GM12875 (cell line): Measurements from ENCODE around the gene HEXB.
A peak's percentile ranks its signal among the peaks of the same experiment; 100 is the strongest.

ENCODE experiments used
- H3K4me3 ChIP-seq: one replicate; pipeline ENCODE4 v1.5.1; 2011; ENCODE audit warnings: low read depth, low read length, control low read depth
- CTCF ChIP-seq: IDR thresholded peaks from 2 replicates; pipeline ENCODE4 v1.5.1; 2011; ENCODE audit warnings: low read depth, mild to moderate bottlenecking, control low read depth, inconsistent platforms, low read length, moderate library complexity, borderline replicate concordance; ENCODE audit not compliant: insufficient read depth

HEXB gene

DNA sequence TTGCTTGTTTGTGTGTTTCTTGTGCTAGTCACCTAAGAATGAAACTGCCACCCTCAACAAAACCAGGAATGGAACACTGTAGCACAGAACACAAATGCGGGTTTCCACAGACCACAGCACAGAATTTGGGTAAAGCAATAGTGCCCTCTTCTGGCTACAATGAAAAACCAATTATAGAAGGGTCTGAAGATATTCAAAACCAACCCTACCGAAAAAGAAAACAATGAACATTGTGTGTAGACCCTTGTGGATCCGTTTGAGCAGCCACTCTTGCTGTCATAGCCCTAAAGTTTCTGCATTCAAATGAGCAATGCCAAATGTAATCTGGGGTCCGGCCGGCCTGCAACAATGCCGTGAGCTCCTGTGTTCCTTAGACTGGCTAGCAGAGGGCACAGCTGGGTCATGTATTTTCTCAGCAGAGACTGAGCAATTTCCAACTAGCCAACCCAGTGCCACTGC, 36.2 kb upstream of the HEXB start:
- no peak overlapping the region for H3K4me3 ChIP-seq
- TF ChIP-seq CTCF = peak; percentile 42; the same call in 1 of the 2 replicates

DNA sequence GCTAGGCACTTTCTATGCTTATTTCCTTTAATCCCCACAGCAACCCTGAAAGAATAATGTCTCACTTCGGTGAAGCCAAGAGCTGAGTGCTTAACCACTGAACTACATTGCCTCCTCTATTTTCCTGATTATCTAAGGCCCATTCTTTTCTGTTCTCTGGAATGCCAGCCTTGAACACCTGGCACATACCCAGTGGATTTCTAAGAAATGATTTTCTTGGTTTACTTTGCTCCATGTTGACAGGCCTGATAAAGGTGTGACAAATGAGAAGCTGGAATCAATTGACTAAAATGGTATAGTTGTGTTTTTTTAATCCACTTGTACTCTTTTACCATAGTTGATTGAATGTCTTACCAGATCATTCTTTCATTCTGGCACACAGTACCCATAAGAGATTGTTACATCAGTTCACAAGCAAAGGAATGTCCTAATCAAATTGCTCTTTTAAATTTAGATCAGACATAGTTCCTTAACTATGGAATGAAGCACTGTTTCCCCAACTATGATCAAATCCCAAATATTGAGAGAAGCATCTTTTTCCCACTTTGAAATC, 35.5 kb upstream of the HEXB start:
- H3K4me3 ChIP-seq = no peak overlapping the region
- no peak for TF ChIP-seq CTCF

DNA sequence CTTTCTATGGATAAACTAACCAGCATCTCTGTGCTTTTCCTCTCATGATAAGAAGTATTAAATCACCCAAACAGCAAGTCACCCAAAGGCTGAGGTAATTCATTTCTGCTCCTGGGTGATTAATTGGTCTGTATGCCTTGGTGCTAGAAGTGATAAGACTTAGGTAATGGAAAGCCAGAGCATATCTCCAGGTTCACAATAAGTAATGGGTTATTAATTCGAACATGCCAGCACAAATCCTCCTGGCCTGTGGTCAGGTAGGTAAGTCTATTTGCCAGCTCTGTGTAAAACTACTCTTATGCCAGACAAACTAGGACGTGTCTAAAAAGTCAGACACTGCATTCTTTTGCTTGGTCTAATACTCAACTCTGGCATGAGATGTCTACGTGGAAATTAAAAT, 33.3 kb upstream of the HEXB start:
- H3K4me3 ChIP-seq = no peak overlapping the region
- no peak for TF ChIP-seq CTCF

GRCh38 chr5:74652576-74652975, 32.5 kb upstream of the HEXB start:
- H3K4me3 ChIP-seq = no peak overlapping the region
- TF ChIP-seq CTCF = no peak

DNA sequence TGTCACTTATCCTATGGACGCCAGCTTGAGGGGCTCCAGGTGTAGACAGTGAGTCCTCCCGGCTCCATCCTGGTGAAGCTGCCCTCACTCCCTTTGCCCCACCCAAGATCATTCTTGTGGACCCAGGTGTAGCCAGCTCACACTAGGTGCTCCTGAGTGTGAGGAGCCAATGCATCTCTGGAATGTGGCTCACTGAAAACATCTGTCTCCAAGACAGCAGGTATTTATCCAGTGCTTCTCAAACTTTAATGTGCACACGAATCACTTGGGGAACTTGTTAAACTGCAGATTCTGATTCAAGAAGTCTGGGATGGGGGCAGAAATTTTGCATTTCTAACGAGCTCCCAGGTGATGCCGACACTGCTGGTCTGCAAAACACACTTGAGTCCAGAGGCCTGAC, 31.0 kb upstream of the HEXB start:
- H3K4me3 ChIP-seq = no peak overlapping the region
- TF ChIP-seq CTCF = no peak

DNA sequence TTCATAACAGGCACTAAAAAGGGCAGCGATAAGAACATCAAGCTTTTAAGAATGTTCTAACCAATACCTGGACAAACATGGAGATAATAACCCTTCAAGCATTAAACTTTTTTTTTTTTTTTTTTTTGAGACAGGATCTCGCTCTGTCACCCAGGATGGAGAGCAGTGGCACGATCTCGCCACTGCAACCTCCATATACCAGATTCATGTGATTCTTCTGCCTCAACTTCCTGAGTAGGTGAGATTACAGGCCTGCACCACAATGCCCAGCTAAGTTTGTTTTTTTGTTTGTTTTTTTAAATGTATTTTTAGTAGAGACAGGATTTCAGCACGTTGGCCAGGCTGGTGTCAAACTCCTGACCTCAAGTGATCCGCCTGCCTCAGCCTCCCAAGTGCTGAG, 29.8 kb upstream of the HEXB start:
- no peak for TF ChIP-seq CTCF
- H3K4me3 ChIP-seq = no peak overlapping the region

GRCh38 chr5:74655716-74656115, 29.3 kb upstream of the HEXB start:
- TF ChIP-seq CTCF = no peak
- H3K4me3 ChIP-seq = no peak overlapping the region
